GM12865 (cell line): ENCODE results near the gene SLC24A3.

Experiments
- DNase-seq: peaks from one replicate; pipeline ENCODE4 v3.0.0; 2010; ENCODE audit warnings: low read depth
- H3K4me3 ChIP-seq: 2 replicates; pipeline ENCODE4 v1.5.1; 2011; ENCODE audit warnings: mild to moderate bottlenecking, low read depth, low read length, control low read depth
- TF ChIP-seq, protein P1 (sequence below): IDR thresholded peaks from 2 replicates; pipeline ENCODE4 v1.5.1; 2011; ENCODE audit warnings: low read length, control low read depth, low read depth, inconsistent platforms; ENCODE audit not compliant: insufficient read depth; ENCODE audit errors: missing control alignments

SLC24A3 gene

DNA sequence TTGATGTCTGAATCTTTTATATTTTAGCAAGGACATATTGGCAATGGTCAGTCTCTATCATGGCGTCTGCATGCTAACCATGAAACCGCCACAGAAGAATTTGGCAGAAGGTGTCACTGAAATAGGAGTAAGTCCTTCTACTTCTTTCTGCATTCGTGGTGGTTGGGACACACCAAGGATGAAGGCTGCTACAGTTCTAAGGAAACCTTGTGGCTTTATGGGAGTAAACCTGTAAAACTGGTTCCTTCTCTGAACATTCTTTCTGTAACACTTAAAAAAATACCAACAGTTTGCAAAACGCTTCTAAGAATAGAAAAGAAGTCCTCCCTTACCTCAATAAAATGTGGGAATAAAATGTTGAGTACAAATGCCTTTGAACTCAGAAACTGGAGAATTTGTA lies 195.3 kb downstream of the SLC24A3 start:
- DNase-seq: no peak
- no peak overlapping the region for H3K4me3 ChIP-seq
- TF ChIP-seq, protein P1, sequence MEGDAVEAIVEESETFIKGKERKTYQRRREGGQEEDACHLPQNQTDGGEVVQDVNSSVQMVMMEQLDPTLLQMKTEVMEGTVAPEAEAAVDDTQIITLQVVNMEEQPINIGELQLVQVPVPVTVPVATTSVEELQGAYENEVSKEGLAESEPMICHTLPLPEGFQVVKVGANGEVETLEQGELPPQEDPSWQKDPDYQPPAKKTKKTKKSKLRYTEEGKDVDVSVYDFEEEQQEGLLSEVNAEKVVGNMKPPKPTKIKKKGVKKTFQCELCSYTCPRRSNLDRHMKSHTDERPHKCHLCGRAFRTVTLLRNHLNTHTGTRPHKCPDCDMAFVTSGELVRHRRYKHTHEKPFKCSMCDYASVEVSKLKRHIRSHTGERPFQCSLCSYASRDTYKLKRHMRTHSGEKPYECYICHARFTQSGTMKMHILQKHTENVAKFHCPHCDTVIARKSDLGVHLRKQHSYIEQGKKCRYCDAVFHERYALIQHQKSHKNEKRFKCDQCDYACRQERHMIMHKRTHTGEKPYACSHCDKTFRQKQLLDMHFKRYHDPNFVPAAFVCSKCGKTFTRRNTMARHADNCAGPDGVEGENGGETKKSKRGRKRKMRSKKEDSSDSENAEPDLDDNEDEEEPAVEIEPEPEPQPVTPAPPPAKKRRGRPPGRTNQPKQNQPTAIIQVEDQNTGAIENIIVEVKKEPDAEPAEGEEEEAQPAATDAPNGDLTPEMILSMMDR: no peak

DNA sequence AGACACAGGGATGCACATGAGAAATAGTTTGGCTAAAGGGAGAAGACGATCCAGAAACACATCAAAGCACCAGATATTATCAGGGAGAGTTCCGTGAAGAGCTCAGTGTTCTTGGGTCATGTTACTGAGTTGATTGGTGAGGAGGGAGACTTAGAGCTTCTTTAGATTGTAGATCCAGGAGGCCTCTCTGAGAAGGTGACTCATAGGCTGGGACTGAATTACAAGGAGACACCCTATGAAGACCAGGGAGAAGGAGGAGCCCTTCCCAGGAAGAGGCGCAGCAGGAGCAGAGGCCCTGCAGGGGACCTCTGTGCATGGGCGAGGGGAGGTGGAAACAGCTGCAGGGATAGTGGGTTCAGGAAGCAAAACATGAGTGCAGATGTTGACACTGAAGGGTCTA lies 196.5 kb downstream of the SLC24A3 start:
- no peak overlapping the region for H3K4me3 ChIP-seq
- TF ChIP-seq, protein P1: no peak
- DNase-seq: no peak

- H3K4me3 ChIP-seq: no peak overlapping the region
- no peak for DNase-seq
- TF ChIP-seq, protein P1: no peak
Measured at GRCh38 chr20:19411811-19412210, 199.4 kb downstream of the SLC24A3 start.

- H3K4me3 ChIP-seq: no peak overlapping the region
- TF ChIP-seq, protein P1: no peak
- no peak for DNase-seq
Measured at GRCh38 chr20:19412254-19412653, 199.8 kb downstream of the SLC24A3 start.

DNA sequence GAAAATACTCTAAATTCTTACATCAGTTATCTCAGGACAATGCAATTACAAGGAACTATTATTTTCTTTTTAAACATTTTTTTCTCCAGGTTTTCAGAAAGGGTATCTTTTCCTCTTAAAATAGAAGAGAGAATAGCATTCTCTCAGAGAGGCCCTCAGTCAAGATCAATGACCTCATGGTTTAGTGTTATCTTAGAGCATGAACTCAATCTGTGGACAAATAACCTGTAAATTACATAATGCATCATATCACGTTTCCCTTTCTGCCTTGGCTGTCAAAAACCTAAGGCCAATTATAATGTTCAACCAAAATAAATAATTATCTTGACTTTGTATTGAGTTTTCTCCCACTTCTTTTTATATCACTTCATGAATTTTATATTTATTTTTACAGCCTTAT lies 202.2 kb downstream of the SLC24A3 start:
- no peak for DNase-seq
- TF ChIP-seq, protein P1: no peak
- no peak overlapping the region for H3K4me3 ChIP-seq

GRCh38 chr20:19415786-19416185 lies 203.3 kb downstream of the SLC24A3 start:
- DNase-seq: no peak
- TF ChIP-seq, protein P1: no peak
- no peak overlapping the region for H3K4me3 ChIP-seq

DNA sequence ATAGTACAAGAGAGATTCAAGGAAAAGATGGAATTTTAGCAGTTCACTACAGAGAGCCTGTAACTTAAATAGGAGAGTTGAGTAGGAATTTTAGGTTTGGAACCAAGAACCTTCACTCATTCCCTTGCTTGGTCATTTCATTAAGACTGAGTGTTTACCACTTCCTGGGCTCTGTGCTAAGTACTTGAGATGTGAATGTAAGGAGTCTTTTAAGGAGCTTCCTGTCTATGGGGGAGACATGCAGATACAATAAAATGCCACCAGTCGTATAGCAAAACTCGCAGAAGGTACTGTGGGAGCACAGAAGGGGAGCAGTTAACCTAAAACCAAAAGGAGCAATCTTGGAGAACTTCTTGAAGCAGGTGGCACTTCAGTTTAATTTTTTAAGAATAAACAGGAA lies 204.2 kb downstream of the SLC24A3 start:
- DNase-seq: no peak
- H3K4me3 ChIP-seq: no peak overlapping the region
- TF ChIP-seq, protein P1: no peak
